Skin epidermis (tissue), 12 donors: ENCODE measurements around the gene RRAD.
A peak's percentile ranks its signal among the peaks of the same experiment; 100 is the strongest.
"Not testable (repeated sequence)": the region's sequence is repeated elsewhere in the genome, so short reads cannot be mapped to it uniquely, and the experiment has no call there.

Experiments
- H3K27ac ChIP-seq, 21 experiments: fragments of 200-600 bp; sonication (generic) in 11 of 21; one replicate each; pipeline ENCODE4 v1.5.0; 2020; ENCODE audit warnings: mild to moderate bottlenecking in 3 of 21, inconsistent platforms in 2 of 21, moderate library complexity in 2 of 21
- H3K4me3 ChIP-seq, 7 experiments: fragments of 200-600 bp; sonication (generic) in 2 of 7; one replicate each; pipeline ENCODE4 v1.5.0; 2020; ENCODE audit warnings: inconsistent platforms in 2 of 7, mild to moderate bottlenecking in 2 of 7, moderate library complexity in 1 of 7

The RRAD gene

GRCh38 chr16:66904846-66905632 lies 20.3 kb downstream of the RRAD start:
- Histone ChIP-seq H3K27ac (peak overlapping the region in 1 of 21 experiments; percentile 14), H3K4me3 (no peak overlapping the region)

DNA sequence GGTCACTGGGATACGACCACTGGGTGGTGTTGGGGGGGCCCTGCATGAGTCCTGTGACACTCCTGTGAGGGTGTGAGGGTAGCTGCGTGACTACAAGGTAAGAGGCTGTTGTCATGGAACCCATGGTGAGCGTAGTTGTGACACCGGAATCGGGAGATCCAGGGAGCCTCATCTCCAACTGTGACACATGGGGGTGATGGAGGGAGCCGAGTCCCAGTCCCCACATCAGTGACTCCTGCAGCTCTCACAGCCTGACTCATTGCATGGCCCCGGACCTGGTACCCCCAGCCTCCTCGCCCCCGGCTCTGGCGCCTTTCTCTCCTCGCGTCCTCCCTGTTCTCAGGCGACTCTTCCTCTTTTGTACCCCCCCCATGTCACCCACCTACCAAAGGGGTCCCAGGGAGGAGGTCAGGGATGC lies 20.9 kb downstream of the RRAD start:
- Histone ChIP-seq H3K27ac (no peak overlapping the region), H3K4me3 (no peak overlapping the region)

- no peak overlapping the region for H3K4me3 ChIP-seq
- peak overlapping the region in 1 of 21 experiments; percentile 32 for H3K27ac ChIP-seq
Measured at GRCh38 chr16:66903544-66904427, 21.5 kb downstream of the RRAD start.

DNA sequence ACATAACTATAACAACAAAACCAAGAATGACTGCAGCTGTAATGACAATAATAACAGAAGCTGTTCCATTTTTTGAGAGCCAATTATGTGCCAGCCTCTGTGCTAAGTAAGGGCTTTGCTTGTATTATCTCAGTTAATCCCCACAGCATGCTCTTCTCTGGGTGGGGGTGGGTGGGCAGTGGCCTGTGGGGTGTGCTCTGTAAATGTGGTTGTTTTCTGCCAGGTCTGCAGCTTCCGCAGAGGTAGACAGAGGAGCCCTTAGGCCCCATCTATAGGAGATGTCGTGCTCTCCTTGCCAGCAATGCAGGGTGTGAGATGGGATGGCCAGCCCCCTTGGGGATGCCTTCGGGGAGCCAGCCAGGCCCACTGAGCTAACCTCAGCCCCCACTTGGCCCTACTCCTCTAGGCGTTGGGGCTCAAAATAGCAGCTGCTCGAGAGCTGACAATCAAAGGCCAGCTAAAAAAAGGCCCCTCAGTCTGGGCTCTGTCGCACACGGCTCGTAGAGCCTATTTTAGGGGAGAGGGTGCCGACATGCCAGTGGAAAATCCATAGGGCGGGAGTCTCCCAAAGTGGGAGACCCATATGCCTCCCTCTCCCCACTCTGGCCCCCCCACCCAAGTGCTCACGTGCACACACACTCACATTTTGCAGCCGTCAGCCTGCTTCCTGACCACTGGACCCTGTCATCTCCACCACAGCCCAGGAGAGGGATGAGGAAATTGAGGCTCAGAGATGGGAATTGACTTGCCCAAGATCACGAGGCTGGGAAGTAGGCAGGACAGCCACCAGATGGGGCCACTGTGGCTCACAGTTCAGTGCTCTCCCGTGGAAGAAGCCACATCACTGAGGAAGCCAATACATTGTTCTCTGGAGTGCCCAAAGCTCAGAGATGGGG lies 22.4 kb downstream of the RRAD start:
- Histone ChIP-seq H3K4me3 (no peak overlapping the region), H3K27ac (peak overlapping the region in 1 of 21 experiments; percentile 32)

DNA sequence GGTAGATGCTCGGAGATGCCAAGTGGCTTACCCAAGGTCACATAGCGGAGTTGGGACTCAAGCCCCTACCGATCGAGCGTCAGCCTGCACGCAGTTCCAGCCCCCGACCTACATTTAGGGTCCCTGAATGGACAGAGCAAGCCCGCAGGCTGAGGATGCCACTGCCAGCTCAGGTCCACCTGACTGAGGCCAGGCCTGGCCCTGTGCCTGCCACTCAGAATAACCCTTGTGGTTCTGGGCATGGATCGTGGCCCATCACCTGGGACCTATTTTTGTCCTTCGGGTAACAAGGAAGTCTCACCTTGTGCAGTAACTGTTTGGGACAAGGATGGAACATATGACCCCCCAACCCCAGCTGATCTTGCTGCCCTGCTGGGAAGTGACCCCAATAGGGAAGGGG lies 23.7 kb downstream of the RRAD start:
- H3K4me3 ChIP-seq, result no peak overlapping the region
- peak overlapping the region in 3 of 21 experiments; percentile 23 to 77 (median 63) for H3K27ac ChIP-seq

DNA sequence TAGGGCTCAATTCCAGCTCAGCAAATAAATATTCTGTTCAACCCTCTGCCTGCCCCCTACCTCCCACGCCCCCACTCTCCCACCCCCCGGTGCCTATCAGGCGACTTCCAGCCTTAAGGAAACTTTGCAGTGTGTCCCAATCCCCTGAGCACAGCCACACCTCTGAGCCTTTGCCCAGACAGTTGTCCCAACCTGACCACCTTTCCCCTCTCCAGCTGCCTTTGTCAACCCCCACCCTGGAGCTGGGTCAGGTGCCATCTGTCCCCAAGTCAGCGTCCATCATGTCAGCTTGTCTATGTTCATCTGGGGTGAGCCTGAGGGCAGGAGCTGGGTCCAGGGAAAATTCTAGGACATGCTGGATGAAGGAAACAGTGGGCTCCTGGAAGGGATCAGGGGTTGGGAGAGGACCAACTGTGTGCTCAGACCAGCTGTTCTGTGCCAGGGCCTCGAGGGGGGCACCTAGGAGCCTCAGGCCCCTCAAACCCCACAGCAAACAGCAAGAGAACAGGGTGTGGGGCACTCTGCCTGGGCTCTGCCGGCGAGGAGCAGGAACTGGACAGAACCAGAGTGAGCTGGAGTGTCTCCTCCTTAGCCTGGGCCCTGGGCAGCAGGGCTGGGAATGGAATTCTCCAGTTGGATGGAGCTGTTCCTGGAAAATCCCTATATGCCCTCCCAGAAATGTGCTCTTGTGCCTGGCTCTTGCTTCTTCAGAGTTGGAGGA lies 24.5 kb downstream of the RRAD start:
- Histone ChIP-seq H3K27ac (peak overlapping the region in 9 of 21 experiments; percentile 17 to 77 (median 56)), H3K4me3 (no peak overlapping the region)

- H3K27ac ChIP-seq, result peak overlapping the region in 9 of 21 experiments; percentile 17 to 77 (median 56)
- no peak overlapping the region for H3K4me3 ChIP-seq
Measured at GRCh38 chr16:66899945-66900710, 25.2 kb downstream of the RRAD start.

DNA sequence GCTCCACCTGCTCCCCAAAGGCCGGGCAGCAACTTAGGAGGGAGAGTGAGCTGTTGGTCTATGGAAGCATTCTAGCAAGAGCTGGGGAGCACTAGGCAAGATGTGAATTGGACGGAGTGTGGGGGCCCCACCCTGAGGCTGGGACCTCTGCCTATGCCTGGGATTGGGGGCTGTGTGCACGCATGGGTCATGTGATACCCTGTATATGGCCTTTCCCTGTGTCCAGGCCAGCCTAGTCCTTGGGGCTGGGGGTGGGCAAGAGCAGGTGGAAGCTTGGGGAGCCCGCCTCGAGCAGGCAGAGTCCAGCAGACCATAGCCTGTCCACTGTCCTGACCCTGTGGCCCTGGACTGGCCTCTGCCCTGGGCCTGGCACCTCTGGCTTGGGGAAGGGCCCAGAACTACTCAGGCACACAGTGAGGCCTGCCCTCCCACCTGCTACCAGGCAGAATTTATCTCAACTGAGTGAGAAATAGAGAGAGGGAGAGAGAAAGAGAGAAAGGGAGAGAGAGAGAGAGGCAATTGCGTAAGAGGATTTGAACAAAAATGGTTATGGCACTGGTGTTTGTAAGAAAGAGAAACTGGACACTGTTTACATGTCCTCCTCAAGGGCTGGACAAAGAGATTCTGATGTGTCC lies 25.9 kb downstream of the RRAD start:
- Histone ChIP-seq H3K4me3 (no peak overlapping the region), H3K27ac (peak overlapping the region in 6 of 21 experiments; percentile 20 to 77 (median 30))

GRCh38 chr16:66898933-66899309 lies 26.4 kb downstream of the RRAD start:
- H3K27ac ChIP-seq, result peak overlapping the region in 1 of 21 experiments; percentile 22
- no peak overlapping the region for H3K4me3 ChIP-seq

GRCh38 chr16:66898207-66898606 lies 27.1 kb downstream of the RRAD start:
- Histone ChIP-seq H3K27ac (no peak overlapping the region), H3K4me3 (no peak overlapping the region)

DNA sequence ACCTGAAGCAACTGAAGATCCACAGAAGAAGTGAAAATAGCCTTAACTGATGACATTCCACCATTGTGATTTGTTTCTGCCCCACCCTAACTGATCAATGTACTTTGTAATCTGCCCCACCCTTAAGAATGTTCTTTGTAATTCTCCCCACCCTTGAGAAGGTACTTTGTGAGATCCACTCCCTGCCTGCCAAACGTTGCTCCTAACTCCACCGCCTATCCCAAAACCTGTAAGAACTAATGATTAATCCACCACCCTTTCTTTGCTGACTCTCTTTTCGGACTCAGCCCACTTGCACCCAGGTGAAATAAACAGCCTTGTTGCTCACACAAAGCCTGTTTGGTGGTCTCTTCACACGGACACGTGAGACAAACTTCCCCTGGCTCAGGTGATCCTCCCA lies 28.7 kb downstream of the RRAD start:
- not testable (repeated sequence) for H3K27ac ChIP-seq, H3K4me3 ChIP-seq

DNA sequence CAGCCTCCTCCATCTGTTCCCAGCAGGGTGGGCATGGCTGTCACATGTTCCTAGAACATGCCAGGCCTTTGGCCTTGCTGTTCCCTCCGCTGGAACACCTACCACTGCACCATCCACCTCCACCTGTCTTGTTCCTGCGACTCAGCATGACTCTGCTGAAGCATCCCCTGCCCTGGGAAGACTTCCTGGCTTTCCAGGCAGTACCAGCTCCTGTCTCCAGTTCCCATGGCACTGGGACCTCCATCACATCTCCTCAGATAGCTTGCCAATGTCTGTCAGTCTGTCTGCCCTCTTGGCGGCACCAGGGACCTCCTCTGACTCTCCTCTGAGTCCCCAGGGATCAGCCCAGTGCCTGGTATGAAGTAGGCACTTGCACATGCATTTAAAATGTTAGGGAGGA lies 29.3 kb downstream of the RRAD start:
- H3K4me3 ChIP-seq, result no peak overlapping the region
- H3K27ac ChIP-seq, result no peak overlapping the region

DNA sequence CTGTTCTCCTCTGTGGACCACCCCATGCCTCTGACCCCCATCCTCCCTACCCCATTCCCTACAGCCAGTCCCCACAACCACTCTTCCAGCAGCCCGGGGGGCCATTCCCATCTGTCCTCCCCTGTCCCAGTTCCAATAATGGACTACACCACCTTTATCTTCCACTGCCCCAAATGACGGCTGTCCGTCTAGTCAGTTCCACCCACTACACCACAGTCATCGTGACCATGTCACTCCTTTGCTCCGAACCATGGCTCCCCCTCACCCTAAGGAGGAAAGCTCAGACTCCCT lies 29.7 kb downstream of the RRAD start:
- Histone ChIP-seq H3K27ac (no peak overlapping the region), H3K4me3 (no peak overlapping the region)

DNA sequence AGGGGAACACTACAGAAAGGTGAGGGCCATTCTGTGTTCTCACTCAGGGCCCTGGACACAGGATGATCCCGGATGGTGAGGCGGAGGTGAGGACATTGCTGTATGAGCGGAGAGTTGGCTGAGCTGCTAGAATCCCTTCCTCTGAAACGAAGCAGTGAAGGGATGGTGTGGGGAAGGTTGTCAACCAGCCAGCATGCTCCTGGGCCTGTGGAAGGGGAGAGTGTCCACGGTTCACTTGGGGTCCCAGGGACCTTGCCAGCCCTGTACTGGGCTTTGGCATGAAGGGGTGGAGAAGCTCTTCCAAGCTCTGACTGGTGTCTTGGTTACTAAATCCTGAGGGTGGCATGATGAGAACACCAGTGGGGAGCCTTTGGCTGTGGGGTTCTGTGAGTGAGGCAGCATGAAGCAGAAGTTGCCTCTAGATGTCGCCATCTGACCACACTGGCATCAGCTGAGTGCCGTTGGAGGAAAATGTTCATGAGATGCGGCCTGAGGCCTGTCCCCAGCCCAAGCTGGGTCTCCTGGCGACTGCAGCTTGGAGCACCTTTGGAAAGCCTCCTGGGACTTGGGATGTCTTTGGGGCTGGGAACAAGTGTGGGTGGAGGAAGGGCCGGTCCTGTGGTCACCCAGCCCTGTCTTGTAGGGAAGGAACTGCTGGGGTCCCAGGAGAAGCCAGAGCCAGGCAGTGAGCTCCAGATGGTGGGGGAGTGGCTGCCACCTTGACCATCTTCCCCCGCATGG lies 30.2 kb downstream of the RRAD start:
- Histone ChIP-seq H3K4me3 (no peak overlapping the region), H3K27ac (no peak overlapping the region)

DNA sequence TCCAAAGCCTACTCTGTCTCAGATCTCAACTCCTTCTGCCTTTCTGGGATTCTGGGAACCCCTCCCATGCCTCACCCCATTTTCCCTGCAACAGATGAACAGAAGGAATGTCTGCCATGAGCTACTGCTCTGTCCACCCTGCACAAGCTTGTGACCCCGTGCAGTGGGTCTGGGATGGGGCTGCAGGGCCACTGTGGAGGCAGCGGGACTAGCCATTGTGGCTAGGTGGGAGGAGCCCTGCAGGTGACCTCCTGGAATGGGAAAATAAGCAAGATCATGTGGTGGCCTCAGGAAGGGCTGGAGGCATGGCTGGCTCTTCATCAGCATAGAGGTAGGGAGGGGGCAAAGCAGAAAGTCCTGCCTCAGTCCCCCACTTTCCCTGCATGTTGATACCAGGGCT lies 31.3 kb downstream of the RRAD start:
- Histone ChIP-seq H3K4me3 (no peak overlapping the region), H3K27ac (no peak overlapping the region)

- Histone ChIP-seq H3K27ac (no peak overlapping the region), H3K4me3 (no peak overlapping the region)
Measured at GRCh38 chr16:66891797-66892196, 33.5 kb downstream of the RRAD start.

GRCh38 chr16:66891360-66891759 lies 34.0 kb downstream of the RRAD start:
- no peak overlapping the region for H3K4me3 ChIP-seq
- H3K27ac ChIP-seq, result no peak overlapping the region

DNA sequence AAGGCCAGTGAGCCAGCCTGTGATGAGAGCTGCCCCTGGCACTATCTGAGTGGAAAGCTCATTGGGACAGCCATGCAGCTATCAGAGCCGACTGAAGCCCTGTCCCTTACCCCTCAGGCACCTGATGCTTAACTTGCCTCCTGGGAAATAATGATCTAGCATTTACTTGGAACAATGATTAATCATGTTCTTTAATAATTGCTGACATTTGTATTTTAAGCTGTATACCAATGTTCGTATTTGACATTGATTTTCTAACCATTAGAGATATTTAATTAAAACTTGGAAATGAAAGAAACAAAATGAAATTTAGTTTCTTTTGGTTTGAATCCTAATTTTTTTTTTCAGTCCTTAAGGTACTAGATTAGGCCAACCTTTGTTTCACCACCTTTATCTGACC lies 34.5 kb downstream of the RRAD start:
- no peak overlapping the region for H3K27ac ChIP-seq
- no peak overlapping the region for H3K4me3 ChIP-seq
